Brain pericyte (primary cell): ENCODE results near the gene BEND5.

Experiments used
- DNase-seq: peaks from one replicate; pipeline ENCODE4 v3.0.0-alpha.2; 2012; ENCODE audit warnings: low read depth, low spot score

Gene BEND5

DNA sequence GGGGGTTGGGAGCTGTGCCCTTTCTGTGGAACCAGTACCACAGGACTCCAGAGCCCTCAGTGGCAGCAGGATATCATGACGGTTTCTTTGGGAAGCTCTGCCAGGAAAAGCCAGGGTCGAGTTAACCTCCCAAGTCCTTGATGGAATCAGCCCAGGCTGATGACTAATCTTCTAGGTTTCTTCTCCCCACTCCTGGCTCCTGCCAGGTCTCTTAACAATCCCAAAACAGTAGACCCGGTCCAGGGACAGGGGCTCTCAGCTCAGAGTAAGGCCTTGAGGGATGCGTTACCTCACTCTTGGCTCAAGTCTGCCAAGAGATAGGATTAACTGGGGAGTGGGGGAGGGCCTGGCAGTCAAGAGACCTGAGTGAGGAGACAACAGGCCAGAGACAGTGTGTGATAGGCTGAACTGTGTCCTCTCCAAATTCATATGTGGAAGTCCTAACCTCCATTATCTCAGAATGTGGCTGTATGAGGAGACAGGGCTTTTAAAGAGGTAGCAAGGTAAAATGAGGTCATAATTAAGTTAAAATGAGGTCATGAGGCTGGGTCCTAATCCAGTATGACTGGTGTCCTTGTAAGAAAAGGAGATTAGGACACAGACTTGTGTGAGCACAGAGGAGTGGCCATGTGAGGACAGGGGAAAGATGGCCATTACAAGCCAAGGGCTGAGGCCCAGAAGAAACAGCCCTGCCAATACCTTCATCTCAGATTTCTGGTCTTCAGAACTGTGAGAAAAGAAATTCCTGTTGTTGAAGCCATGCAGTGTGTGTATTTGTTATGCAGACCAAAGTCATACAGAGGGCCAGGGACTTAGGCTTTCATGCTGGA, 95.0 kb downstream of the BEND5 start:
- DNase-seq, result no peak

DNA sequence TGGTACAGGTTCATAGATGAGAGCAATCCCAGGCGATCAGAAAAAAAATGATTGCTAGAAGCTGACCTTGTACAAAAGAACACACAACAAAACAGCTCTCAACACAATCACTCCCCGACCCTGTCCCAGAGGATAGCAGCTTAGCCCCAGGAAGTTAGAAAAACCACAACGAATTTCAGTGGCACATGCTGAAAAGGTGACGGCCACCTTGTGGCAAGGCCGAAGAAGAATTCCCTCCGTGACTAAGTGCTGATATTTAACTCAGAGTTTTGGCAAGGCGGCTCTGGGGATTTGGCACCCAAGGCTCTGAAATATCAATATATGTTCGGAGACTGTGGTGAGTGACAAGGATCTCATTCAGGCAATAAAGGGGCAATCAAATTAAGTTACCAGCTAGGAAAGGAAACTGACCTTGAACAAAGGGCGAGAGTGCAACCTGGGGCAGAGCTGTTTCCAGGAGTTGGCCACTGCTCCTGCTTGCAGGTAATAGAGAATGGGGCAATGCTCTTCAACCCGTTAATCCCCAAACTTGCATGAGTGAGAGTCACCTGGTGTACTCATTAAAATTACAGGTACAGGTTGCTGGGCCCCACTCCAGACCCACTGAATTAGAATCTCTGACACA, 96.2 kb downstream of the BEND5 start:
- DNase-seq, result no peak

- no peak for DNase-seq
These were observed 96.8 kb downstream of the BEND5 start for GRCh38 chr1:48679859-48680258.

DNA sequence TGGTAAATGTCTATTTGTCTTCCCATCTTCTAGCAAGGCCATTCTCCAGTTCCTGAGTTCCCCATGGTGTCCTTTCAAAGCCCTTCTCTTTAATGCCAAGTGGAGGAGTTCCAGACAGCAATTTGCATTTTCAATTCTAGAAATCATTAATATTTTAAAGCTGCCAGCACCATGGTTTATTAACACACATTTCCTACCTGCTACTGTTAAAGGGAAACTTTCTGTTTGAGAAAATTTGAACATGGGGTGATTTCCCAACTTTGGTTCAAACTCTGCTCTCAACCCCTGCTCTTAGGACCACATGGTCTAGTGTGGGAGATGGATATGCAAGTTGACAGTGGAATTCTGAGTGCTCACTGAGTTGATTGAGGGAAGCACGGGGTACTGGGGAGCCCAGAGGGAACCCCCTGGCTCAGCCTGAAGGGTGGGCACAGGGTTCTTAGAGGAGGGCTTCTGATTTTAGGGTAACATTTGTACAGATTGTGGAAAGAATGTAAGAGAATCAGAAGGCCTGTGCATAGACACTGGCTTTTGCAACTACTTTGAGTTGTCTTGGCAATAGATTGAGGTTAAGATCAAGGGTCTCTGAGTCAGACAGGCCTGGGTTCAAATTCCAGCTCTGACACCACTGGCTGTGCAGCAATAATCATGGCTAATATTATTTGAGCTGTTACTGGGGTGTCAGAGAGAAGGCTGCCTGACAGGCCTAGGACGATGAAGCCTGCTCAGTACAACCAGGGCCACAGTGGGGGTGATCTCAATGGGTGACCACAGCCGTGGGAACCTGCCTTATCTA, 97.8 kb downstream of the BEND5 start:
- DNase-seq, result no peak
